ENCODE data around the gene SEPTIN12.

DNA sequence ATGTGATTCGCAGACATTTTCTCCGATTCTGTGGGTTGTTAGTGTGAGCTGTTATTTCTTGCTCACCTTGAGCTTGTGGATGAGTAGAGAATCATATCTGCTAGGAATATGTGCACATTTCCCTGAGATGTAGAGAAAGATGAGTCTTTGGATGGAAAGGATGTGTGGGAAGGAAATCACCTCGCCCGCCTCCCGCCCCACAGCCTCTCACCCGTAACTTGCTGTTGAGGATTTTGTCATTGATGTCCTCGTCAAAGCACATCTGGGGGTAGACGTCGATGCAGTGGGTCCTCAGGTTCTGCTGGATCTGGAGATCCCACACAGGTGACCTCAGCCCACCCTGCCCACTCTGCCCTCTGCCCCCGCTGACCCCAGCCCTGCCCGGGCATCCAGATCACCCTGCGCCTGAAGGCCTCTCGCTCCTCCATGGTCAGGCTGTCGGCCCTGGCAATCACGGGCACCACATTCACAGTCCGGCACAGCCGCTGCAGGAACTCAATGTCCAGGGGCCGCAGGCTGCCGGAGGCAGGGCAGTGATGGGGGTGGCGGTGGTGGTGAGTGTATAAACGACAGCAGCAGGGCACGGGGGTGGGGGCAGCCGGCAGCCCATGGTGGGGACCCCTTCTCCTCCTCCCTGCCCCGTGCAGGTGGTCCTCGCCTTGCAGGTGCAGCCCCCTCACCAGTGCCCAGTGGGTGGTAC, 4.7 kb downstream of the SEPTIN12 start:
- no peak for TF ChIP-seq POLR2A (IDR thresholded peaks at IDR 0.05)
- TF ChIP-seq, protein P1, sequence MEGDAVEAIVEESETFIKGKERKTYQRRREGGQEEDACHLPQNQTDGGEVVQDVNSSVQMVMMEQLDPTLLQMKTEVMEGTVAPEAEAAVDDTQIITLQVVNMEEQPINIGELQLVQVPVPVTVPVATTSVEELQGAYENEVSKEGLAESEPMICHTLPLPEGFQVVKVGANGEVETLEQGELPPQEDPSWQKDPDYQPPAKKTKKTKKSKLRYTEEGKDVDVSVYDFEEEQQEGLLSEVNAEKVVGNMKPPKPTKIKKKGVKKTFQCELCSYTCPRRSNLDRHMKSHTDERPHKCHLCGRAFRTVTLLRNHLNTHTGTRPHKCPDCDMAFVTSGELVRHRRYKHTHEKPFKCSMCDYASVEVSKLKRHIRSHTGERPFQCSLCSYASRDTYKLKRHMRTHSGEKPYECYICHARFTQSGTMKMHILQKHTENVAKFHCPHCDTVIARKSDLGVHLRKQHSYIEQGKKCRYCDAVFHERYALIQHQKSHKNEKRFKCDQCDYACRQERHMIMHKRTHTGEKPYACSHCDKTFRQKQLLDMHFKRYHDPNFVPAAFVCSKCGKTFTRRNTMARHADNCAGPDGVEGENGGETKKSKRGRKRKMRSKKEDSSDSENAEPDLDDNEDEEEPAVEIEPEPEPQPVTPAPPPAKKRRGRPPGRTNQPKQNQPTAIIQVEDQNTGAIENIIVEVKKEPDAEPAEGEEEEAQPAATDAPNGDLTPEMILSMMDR (IDR thresholded peaks at IDR 0.05): no peak
